GM21390 (cell line): ENCODE data around the gene HOXD11.

Source experiments
- ATAC-seq: cut with Tn5 transposase; IDR thresholded peaks from one replicate; pipeline ENCODE4 v1.9.1; 2021; ENCODE audit not compliant: unreplicated experiment

The HOXD11 gene

DNA sequence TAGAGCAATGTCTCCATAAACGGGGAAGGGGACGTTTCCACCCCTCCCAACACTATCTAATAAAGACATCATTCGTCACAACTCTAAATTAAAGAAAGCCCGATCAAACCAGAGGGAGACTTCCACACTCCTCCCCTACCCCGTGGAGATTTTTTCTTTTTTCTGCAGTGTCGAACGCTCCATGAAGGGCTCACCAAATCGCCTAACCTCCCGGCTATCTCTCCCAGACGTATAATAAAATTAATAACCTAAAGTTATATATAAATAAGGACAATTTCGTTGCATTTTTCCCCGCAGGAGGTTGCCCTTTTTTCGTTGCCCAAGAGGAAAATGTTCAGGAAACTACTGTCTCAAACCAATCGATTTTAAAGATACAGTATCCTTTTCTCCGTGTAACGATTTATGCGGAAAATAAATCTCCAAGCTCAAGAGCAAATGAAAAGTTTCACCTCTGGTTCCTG lies 25.7 kb upstream of the HOXD11 start:
- no peak for ATAC-seq

DNA sequence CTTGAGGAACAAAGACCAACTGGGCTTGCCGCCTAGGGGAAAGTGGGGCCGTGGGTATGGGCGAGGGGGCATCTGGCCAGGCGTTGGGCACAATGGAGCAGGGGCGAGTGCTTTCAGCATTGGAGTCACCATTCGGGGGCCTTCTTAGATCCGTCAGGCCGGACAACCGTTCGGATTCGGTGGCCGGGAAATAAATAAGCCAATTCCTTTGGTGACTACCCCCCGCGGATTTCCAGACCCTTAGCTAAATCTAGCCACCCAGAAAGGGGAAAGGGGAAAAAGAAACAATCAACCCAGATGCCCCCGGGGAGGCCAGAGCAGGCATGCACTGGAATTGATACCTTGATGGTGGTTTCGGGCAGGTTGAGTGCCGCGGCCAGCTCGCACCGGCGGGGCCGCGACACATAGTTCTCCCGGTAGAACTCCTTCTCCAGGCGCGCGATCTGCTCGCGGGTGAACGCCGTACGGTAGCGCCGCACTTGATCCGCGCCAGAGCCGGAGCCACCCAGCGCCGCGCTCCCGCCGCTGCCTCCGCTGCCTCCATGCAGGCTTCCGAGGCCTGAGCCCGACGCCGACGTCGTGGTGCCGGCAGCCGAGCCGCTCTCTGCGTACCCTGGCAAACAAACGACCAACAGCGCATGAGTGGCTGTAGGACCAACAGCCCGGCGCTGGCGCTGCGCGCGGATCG lies 25.1 kb upstream of the HOXD11 start:
- no peak for ATAC-seq

- no peak for ATAC-seq
Measured at GRCh38 chr2:176082525-176082823, 24.6 kb upstream of the HOXD11 start.

- no peak for ATAC-seq
Measured at GRCh38 chr2:176082824-176083751, 24.0 kb upstream of the HOXD11 start.

GRCh38 chr2:176083796-176084261 lies 23.3 kb upstream of the HOXD11 start, which contains the start of gene EVX2:
TSS of gene EVX2 (minus strand) at chr2:176083962. CDS start at chr2:176083776, 186 bp downstream.
- ATAC-seq = no peak

GRCh38 chr2:176084611-176085119 lies 22.4 kb upstream of the HOXD11 start:
- ATAC-seq = no peak

DNA sequence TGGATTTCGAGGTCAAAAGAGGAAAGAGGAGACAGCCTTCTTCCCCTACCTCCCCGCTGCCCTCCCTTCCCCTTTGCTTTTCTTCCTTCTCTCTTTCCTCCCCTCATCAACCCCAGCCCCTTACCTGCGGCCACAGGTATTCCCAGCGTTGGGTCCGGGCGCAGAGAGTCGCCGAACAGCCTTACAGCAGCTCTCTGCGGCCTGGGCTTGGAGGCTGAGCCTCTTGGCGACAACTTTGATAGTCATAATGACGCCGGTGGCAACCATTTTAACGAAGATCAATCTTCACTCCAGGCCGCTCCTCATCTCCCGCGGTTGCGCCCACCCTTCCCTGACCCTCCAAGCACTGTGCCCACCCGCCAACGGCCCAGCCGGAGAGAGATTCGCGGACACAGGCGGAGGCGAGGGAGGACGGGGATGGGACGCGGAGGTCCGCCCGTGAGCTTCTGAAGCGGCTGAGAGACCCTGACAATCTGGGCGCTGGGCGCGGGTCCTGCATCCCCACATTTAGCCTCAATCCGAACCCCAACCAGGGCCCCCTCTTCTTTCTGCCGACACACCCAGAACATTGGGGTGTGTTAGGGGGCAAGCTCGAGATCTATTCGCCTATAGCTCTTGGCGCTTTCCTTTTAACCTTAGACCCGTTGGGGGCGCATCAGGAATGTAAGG lies 21.8 kb upstream of the HOXD11 start:
- no peak for ATAC-seq

GRCh38 chr2:176085861-176086771 lies 21.0 kb upstream of the HOXD11 start:
- ATAC-seq = no peak

GRCh38 chr2:176087330-176088047 lies 19.6 kb upstream of the HOXD11 start:
- no peak for ATAC-seq

GRCh38 chr2:176088048-176088936 lies 18.8 kb upstream of the HOXD11 start:
- peak; percentile 65 for ATAC-seq

DNA sequence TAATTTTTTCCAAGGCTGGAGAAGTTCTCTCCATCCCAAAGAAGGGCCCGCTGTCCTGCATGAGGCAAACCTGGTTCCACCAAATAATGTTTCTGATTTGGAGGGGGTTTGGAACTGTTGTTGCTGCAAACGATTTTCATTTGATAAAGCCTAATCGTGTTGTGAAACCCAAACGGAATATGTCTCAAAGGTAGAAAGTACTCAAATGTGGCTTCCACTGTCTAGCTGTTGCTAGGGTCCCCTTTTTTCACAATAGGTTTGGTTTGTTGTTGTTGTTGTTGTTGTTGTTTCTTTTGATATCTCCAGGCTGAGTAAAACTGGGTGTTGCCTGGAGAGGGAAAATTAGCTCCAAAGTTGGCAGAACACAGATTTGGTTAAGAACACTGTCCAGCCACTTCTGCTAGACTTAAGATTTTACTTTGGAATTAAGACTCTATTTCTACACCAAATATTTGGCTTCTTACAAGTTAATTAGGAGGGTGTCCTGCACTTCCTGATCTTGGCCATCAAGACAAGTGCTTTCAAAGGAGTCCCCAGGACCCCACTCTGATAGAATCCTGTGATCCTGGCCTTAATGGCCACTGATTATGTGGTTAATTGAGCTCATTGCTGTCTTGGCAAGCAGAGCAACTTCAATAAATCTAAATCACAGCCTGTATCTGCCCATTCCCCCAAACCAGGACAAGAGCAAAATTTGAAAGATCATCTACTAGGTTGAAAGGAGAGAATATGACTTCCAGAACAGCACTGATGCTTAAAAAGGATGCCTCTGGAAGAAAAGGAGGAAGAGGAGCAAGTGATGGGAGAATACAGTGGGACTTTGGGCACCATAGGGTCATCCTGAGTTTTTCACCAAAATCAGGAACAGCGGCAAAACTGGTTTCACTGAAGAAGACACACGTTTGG lies 17.9 kb upstream of the HOXD11 start:
- ATAC-seq = no peak

DNA sequence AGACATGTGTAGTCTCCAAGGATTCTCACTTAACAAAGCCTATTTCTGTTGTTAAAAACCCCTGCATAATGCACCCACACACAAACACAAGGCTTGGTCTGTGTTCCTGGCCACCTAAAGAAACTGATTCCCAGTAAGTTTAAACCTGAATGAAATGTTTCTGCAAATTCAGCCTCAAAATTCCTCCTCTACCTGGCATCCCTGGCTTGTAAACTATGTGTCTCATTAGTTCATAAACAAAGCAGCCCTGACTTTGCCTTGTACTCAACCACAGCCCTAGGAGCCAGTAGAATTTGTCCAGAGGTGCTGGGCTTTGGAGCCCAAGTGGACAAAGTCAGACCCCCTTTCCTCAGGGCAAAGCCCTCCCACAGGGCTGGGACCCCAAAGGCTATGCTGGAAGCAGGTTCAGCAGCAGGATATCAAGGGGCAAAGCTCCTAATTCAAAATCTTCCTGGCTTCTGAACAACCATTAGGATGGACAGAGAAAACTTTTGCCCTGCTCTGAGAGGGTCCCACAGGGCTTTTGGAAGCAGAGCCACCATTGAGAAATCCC lies 17.2 kb upstream of the HOXD11 start:
- no peak for ATAC-seq

DNA sequence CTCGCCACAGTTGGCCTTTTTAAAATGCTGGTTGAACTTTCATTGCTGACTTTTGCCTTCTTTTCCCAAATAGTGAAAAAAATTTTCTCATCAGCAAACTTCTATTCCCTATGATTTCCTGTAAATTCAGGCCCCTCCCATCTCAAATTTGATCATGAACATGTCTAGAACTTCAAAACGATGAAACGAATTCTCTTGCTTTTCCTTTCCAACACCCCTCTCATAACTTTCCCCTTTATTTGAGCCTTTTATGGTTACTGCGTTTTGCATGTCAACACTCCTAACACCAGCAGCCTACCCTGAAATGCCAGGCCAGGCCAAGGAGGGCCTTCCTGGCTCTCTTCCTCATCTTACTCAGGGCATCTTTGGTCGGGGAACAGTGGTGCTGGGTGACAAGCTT lies 16.2 kb upstream of the HOXD11 start:
- no peak for ATAC-seq

DNA sequence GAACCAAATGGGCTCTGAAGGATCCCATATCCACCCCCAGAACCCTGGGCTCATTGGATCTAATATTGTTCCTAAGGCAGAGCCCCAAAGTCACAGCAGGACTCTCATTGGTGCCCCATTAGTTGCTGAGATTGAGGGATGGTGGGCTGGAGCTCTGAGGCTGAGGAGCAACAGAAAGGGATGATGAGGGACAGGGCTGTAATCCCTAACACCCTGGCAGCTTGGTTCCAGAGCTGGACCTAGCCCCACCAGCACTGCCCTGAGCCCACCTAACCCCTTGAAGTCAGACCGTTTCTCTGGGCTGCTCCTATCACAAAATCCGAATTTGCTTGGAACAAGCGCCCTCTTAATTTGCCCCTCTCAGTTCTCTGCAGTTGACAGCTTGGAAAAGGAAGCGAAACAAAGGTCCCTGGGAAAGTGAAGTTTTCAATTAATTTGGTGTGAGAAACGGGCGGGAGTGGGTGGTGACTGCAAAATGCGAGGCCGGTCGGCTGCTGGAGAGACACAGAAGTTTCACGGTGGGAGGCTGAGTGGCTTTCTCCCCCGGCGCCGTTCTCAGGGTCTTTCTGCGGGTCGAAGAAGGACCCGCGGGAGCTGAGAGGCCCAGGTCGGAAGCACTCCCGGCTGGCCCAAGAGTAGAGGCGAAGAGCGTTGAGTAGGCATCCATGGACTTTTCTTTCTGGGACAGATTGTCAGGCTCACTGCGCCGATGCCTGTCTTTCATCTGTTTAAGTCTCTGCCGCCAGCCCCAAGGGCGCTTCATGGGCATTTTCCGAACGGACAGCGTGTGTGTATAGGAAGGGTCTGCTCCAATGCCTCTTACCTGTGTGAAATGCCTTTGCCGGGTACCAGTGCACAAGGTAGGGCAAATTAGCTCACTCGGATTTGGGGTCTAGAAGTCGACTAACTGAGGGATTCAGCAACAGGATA lies 15.5 kb upstream of the HOXD11 start:
- no peak for ATAC-seq

DNA sequence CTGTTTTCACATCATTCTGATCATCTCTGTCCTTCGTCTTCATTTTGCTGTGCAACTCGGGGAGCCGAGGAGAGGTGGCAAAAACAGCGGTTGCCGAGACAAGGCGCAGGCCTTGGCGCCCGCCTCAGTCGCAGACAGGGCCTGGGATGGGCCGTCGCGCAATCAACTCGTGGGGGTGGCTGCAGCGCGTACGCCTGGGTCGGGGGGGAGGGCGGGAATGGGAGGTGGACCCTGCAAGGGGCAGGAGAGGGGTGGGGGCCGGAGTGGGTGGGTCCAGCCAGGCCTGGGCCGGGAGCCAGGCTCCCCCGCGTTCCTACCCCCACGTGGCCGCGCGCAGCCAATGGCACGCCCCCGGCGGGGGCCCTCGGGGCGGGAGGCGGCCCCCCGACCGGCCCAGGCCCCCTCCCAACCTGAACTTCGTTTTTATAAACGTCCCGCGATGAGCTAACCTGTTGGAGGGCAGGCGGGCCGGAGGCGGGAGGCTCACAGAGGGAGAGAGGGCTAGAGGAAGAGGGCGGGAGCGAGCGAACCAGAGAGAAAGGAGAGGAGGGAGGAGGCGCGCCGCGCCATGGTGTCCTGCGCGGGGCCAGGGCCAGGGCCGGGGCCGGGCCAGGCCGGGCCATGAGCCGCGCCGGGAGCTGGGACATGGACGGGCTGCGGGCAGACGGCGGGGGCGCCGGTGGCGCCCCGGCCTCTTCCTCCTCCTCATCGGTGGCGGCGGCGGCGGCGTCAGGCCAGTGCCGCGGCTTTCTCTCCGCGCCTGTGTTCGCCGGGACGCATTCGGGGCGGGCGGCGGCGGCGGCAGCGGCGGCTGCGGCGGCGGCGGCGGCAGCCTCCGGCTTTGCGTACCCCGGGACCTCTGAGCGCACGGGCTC lies 14.6 kb upstream of the HOXD11 start, which contains the start of gene HOXD13:
HOXD13 (plus strand) TSS at position 452 of the 875 bp plus-strand sequence; CDS start at position 622, 170 bp downstream.
- no peak for ATAC-seq
